Measurements from ENCODE around the gene CSMD2. TPM values are rescaled to one million over a fixed set of nuclear protein-coding genes. Genes with fewer than 3 reads are reported as not detected.

Gene CSMD2
- total RNA-seq, 1 donor from 2014 or later = 0.70 TPM

DNA sequence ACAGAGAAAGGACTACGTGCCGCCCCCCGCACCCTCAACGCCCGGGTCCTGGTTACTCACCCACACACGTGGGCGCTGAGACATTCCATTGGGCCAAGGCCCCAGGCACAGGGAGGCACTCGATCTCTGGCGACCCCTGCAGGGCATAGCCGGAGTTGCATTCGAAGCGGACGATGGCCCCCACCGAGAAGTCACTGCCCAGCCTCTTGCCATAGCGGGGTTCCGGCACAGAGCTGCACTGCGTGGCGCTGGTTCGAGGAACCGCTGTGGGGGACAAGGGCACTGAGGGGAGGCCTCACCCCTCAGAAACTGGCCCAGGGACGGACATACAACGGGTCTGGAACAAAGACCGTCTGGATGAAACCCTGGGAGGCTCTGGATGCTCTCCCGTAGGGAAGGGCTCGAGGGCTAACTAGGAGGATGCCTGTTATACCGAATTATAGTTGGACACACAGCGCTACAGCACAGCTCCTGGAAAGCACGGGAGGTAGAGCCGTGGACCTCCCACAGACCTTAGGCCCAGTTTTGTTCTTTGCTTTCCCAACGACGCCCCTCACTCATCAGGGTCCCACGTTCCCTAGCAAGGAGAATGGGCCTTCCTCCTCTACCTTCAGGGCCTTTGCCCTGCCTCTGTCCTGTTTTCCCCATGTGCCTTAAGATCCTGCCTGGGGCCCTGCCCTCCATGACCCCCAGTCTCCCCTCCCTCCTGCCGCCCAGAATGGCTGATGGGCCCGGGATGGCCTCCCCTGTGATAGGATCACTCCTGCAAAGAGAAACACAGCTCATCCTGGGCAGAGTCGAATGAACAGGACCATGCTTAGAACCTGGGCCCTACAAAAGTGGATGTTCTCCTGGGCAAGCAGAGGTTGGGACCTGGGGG is 539.8 kb downstream of the CSMD2 start:
- intact Hi-C loops (cut with DNase I) = no loop called here

DNA sequence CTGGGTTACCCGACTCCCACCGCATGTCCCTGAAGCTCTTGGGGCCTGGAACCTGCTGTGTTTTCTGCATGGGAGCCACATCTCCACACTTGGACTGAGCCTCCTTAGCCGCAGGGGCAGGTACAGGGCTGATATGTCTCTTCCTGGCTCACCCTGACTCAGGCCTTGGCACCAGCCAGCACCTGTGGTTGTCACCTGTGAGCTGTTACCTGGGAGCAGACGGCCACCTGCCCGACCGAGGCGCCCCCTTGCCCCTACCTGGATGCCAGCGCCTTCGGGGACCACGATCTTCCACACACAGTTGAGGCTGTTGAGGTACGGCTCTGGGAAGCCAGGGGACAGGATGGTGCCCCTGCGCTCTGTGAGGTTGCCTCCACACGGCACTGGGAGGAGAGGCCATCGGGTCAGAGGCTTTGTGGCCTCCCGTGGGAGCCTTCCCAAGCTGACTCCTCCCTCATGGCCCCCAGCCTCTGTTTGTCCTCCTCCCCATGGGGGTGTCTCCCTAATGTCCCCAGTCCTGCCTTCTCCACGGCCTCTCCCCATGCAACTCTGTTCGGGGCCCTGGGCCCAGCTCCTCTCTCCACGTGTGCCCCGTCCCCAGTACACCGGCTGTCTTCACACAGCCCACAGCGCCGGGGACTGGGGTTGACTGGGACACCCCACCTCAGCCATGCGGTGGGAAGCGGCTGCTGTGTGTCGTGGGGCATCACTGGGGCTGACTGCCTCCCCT is 540.6 kb downstream of the CSMD2 start:
- intact Hi-C loops (cut with DNase I) = no loop called here

More for the DNA sequence above, 539.8 kb downstream of the CSMD2 start:
- DNase-seq (ENCODE audit: low spot score) = no peak

DNA sequence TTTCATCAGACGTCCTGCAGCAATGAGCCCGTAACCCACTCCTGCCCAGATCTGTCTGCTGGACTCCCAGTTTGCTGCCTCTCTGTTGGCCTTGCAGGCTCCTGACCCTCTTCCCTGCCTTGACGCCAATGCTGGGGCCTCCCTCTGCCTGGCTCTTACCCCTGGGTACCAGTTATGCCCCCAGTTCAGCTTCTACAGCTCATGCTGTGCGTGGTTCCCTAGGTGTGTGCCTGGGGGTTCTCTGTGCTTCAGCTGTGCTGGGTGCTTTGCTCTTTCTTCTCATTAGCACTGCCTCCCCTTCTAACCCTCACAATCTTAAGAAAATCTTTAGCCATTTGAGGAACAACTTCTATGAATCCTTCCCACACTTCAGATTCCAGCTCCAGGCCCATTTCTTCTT is 541.2 kb downstream of the CSMD2 start:
- intact Hi-C loops (cut with DNase I) = no loop called here
- no peak for DNase-seq (ENCODE audit: low spot score)

More for the DNA sequence above, 540.6 kb downstream of the CSMD2 start:
- DNase-seq (ENCODE audit: low spot score) = no peak

DNA sequence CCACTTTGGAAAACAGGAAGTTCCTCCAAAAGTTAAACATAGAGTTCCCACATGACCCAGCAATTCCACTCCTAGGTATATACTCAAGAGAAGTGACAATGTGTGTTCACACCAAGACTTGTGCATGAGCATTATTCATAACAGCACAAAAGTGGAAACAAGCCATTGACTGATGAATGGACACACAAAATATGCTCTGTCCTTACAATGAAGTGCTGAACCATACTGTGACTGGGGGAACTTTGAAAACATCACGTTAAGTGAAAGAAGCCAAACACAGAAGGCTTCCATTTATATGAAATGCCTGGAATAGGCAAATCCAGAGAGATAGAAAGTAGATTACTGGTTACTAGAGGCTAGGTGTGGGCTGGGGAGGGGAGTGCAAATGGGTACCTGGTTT is 542.3 kb downstream of the CSMD2 start:
- intact Hi-C loops (cut with DNase I) = no loop called here

DNA sequence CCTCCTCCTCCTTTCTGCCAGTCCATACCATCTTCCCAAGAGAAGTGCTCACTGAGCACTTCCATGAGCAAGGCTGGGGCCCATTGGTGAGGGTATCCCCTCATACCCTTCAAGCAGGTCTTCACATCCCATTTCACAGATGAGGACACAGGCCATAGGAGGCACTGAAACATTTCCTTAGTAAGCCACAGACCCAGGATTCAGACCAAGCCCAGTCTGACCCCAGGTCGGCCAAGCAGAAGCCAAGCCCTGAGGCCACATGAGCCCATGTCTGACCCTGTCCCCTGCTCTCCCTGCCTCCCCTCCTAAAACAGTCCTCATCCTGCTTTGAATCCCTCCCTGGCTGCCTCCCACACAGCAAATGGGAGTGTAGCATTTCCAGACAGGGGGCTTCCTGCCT is 546.4 kb downstream of the CSMD2 start:
- no peak for DNase-seq (ENCODE audit: low spot score)
- intact Hi-C loops (cut with DNase I) = loop anchor here (10.0 kb wide), 1 partner anchor 524 kb away; no protein-coding TSS in a partner anchor

More for the DNA sequence above, 542.3 kb downstream of the CSMD2 start:
- no peak for DNase-seq (ENCODE audit: low spot score)

DNA sequence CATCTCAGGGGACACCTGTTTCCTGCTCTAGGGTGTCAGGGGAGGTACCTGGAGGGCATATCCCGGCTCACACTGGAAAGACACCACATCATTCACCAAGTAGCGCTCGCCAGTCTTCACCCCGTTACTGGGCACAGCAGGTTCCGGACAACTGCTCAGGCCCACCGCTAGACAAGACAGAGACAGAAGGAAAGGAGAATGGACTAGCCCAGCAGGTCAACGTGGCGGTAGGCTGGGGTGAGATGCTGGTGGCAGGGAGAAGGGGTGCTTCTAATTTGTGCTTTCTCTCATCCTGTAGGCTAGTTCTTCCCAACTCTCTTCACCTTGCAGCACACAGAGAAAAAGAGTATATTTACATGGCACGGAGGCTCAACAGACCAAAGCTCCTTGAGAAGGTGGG is 547.6 kb downstream of the CSMD2 start:
- intact Hi-C loops (cut with DNase I) = loop anchor here (10.0 kb wide), 1 partner anchor 523 kb away; no protein-coding TSS in a partner anchor
- no peak for DNase-seq (ENCODE audit: low spot score)

DNA sequence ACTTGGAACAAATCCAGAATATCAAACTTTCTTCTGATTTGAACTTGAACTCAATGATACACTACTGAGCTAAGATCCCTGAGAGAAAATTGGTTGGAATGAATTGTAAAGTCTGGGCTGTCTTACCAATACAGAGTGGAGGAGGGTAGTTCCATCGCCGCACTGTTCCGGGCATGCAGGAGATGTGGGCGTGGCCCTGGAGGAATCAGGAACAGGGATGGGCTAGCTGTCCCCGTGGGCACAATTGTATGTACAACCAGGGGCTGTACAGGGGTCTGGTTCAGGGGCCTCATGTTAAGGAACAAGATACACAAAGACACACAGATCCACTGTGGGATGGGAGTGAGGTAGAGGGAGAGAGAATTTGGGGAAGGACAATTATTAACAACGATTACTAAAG is 548.2 kb downstream of the CSMD2 start:
- DNase-seq (ENCODE audit: low spot score) = no peak
- intact Hi-C loops (cut with DNase I) = loop anchor here (10.0 kb wide), 1 partner anchor 522 kb away; no protein-coding TSS in a partner anchor

DNA sequence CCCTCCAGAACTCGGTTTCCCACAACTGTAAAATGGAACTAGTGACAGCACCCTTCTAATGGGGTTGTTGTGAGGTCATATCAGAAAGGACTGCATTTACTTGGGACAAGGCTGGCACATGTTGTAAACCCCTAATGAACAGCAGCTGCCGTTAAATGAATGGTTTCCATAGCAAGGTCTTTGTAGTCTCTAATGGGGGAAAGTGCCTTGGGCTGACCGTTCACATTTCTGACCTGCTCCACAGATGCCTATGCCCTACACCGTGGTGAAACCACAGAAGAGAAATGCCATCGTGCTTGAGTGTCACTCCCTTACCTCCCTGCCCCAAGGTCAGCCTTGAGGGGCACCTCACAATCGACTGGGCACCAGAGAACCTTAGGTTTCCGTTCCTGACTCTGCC is 549.5 kb downstream of the CSMD2 start:
- no peak for DNase-seq (ENCODE audit: low spot score)

DNA sequence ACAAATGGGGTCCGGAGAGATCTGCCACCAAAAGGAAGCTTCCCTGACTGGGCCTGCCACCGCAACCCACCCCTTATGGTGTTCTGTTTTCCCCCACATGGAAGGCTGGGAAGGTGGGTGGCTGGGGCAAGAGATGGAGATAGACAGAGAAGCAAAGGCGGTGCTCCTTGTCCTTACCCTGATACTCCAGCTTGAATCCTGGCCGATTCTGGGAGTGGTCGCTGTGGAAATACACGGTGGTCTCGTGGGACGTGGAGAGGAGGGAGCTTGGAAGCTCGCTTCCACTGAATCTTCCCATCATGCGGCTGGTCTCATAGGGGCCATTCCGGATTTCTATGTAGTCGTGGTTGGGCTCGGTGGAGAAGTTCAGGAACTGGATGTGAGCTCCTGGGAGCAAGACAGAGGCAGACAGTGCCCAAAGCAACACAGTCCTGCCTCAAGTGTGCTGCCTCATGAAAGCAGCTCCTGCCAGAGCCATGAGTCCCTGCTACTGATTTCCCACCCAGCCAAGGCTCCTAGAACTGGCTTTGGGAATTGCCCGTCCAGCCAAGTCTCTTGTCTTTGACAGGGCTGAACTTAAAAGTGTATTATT is 554.1 kb downstream of the CSMD2 start:
- DNase-seq (ENCODE audit: low spot score) = no peak
- intact Hi-C loops (cut with DNase I) = loop anchor here (1.0 to 10.0 kb wide), 3 partner anchors 139 to 516 kb away; partner anchors contain the start of gene ZSCAN20

More for the DNA sequence above, 549.5 kb downstream of the CSMD2 start:
- intact Hi-C loops (cut with DNase I) = loop anchor here (10.0 kb wide), 1 partner anchor 521 kb away; no protein-coding TSS in a partner anchor

DNA sequence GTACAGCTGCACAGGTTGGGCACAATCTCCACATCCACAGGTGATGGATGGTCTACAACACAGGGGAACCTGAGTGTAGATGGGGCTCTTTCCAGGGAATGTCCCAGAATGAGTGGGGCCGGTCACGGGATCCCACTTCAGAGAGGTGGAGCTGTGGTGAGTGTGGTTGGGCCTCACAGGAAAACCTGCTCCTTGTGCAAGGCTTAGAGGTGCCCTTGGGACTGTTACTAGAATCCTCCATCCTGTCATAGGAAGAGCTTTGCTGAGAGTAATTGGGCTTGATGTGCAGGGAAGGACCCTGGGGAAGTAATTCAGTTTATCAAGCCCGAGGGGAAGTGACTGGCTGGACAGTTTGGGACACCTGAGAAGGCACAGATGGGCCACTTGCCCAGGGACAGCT is 554.6 kb downstream of the CSMD2 start:
- DNase-seq (ENCODE audit: low spot score) = no peak
- intact Hi-C loops (cut with DNase I) = loop anchor here (1.0 to 10.0 kb wide), 3 partner anchors 138 to 516 kb away; partner anchors contain the start of gene ZSCAN20

DNA sequence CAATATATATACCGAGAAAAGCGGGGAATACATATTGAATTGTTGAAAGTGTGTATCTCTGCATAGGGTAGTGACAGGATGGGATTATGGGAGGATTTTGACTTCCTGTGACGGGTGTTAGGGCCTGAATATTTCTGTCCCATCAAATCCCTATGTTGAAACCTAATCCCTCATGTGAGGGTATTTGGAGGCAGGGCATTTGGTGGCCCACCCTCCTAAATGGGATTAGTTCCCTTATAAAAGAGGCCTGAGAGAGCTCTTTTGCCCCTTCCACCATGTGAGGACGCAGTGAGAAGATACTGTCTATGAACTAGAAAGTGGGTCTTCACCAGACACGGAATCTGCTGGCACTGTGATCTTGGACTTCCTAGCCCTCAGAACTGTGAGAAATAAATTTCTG is 555.3 kb downstream of the CSMD2 start:
- DNase-seq (ENCODE audit: low spot score) = no peak
- intact Hi-C loops (cut with DNase I) = loop anchor here (1.0 to 10.0 kb wide), 3 partner anchors 137 to 515 kb away; partner anchors contain the start of gene ZSCAN20

DNA sequence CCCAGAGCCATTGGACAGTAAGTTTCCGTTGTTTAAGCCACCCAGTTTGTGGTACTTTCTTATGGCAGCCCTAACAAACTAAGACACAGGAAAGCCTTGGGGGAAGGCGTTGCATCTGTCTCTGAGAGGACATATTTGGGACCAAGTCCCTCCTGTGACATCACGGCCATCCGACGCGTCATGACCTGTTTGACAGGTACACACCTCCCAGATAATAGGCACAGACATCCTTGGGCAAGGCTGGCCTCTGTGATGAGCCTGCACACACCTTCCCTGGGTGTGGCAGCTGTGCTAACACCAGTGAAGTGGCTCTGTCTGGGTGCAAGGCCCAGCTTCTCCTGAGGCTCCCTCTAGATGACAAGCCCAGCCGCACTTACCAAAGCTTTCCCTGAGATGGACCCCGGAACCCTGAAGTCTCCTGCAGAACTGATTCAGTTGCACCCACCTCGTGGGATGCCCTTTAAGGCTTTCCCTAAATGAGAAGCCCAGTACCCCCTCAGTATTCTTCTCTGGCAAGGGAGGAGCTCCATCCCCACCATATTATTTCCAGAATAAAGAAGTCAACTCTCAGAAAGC is 556.1 kb downstream of the CSMD2 start:
- intact Hi-C loops (cut with DNase I) = no loop called here

DNA sequence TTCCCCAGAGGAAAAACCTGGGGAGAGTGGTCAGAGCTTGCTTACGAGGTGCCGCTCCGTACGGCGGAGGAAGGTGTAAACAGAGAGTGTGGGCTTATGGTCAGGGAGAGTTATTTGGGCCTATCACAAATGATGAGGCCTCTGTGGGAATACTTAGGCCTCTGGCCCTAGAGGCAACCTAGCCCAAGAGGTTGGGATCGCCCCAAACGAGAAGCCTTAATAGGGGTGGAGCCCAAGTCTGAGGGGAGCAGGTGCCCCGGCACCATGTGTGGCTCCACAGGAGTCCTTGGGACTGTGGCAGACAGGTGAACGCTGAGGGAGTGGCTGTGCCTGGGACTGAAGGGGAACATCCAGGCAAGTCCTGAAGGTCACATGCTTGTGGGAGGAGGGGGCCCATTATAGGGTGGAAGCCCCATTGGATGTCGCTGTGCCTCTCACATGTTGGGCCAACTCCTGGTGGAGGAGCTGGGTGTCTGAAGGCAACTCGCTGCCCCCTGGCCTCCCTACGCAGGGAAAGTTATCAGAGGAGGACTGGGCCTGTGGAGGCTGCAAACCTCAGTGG is 557.5 kb downstream of the CSMD2 start:
- DNase-seq (ENCODE audit: low spot score) = no peak
- intact Hi-C loops (cut with DNase I) = loop anchor here (2.0 kb wide), 1 partner anchor 33 kb away; no protein-coding TSS in a partner anchor

More for the DNA sequence above, 556.1 kb downstream of the CSMD2 start:
- no peak for DNase-seq (ENCODE audit: low spot score)

DNA sequence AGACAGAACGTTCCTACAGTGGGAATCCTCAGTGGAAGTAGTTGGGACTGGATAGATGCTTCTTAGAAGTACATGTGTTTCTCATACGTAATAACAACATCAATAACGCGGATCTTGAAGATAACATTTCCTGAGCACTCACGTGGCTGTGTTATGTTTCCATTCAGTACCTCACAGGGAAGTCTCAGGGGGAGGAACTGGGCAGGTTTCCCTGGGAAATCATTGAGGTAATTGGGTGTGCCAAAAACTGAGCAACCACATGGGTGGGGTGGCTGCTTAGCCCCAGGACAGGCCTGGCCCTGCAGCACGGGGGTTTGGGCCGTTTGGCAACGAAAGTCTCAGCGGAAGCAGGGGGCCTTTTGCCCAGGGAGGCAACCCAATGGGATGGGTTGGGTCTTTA is 558.8 kb downstream of the CSMD2 start:
- intact Hi-C loops (cut with DNase I) = loop anchor here (2.0 kb wide), 1 partner anchor 31 kb away; no protein-coding TSS in a partner anchor
- no peak for DNase-seq (ENCODE audit: low spot score)

DNA sequence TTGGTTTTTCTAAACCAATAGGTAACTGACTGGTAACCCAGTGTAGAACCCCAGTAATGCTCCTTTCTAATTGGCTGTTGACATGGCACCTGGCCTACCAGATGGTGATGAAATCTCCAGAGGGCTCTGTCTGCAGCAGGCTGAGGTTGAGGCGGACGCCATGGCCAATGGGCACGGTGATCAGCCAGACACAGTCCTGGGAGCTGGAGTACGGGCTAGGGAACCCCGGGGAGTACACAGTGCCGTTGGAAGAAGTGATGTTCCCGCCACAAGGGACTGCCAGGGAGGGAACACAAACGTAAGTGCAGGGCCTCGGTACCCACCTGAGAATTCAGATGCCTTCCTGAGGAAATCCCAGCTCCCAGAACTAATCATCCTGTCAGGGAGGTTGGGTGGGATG is 562.8 kb downstream of the CSMD2 start:
- intact Hi-C loops (cut with DNase I) = no loop called here

DNA sequence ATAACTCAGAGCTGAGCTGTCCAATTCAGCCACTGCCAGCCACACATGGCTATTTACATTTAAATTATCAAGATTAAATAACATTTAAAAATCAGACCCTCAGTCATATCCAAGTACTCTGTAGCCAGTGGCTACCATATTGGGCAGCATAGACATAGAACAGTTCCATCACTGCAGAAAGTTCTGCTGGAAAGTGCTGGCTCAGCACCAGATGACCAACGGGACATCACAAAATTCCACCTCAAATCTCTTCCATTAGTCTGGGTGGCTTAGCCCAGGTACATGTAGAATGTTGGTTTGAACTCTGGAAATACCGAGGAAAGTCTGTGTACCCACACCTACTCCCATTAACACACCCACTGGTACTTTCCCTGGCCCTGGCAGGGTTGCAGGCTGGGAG is 563.3 kb downstream of the CSMD2 start:
- intact Hi-C loops (cut with DNase I) = no loop called here
- no peak for DNase-seq (ENCODE audit: low spot score)

More for the DNA sequence above, 562.8 kb downstream of the CSMD2 start:
- no peak for DNase-seq (ENCODE audit: low spot score)

DNA sequence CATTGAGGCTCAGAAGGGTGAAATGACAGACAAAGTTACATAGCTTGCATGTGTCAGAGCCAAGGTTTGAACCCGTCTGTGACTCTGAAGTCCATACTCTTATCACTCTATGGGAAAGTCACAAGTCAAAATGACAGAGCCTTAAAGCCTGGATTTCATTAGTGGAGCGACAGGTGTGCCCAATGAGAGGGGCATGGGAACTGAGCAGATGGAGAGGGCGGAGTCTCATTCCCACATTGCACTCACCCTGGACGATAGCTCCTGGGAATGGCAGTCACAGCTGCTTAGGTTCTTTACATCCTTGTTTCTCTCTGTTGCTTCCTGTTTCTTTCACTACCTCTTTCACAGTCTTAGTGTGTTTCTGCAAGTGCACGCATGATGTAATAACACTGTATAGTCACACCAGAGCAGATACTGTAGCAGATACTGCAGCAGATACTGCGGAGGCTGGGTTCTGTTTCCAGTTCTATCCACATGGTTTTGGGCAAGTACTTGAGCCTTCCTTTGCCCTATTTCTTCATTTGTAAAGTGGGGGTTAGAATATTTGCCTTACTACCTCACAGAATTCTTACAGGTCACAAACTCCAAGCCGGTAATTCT is 565.4 kb downstream of the CSMD2 start:
- intact Hi-C loops (cut with DNase I) = no loop called here
- no peak for DNase-seq (ENCODE audit: low spot score)

DNA sequence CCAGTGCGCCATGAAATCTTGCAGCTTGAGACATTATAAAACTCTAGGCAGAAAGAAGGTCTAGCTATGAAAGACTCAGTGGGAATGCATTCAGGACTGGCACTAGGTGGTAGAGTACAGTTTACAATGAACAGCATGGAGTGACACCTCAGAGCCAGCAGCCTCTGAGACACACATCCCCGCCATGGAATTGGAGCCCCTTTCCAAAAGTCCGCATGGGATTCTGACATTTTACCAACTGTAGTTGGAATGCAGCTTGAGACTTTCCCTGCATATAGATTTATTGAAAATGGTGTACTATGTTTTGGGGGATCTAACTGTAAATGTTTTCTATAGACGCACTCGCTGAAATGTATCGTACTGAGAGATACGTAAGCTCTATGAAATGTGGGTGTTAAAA is 576.3 kb downstream of the CSMD2 start:
- no peak for DNase-seq (ENCODE audit: low spot score)
- intact Hi-C loops (cut with DNase I) = no loop called here

DNA sequence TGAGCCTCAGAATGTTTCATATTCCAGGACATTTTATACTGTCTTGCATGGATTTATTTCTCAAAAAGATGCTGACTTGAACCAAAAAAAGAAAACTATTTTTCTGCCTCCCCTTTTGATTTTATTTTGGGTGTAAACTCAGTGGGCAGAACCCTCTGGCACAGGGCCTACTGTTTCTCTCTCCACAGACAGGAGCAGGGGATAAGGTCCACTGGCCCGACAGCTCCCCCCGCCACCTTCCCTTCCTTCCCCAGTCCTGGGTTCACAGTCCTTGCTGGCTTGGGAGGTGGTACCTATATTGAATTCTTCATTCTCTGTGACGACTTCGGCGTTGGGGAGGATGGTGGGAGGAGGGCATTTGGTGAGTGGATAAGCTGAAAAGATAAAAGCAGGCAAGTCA is 578.2 kb downstream of the CSMD2 start:
- intact Hi-C loops (cut with DNase I) = no loop called here
- DNase-seq (ENCODE audit: low spot score) = no peak
